GM12878 (cell line): Measurements from ENCODE around the gene RILPL2. TPM values are rescaled to one million over a fixed set of nuclear protein-coding genes. Genes with fewer than 3 reads are reported as not detected.
"Not testable (repeated sequence)": the region's sequence is repeated elsewhere in the genome, so short reads cannot be mapped to it uniquely, and the experiment has no call there.

ENCODE experiments used
- ATAC-seq: fragments of 200-7000 bp; cut with Tn5 transposase; 3 replicates; pipeline ENCODE4 v1.9.1; 2020; ENCODE audit warnings: mild to moderate bottlenecking, moderate library complexity
- BruUV-seq: library from RNA; stranded (reverse); fragments of 400-500 nt; replicated peaks from 2 replicates; lab custom pipeline; 2021; lab: Mats Ljungman, UMichigan
- CTCF ChIA-PET: fragments of 300-600 bp; sonication (Branson Sonifier 250); formaldehyde crosslinking; extraction: SDS; loops from one replicate; lab custom pipeline; 2021; ENCODE audit warnings: inconsistent platforms; lab: Yijun Ruan, JAX
- POLR2A ChIA-PET: fragments of 350-600 bp; formaldehyde crosslinking; extraction: SDS; loops from one replicate; lab custom pipeline; 2021; ENCODE audit warnings: inconsistent platforms; lab: Charles Lee
- RAD21 ChIA-PET: fragments of 300-600 bp; sonication (Branson Sonifier 250); formaldehyde crosslinking; loops from one replicate; lab custom pipeline; 2023; ENCODE audit warnings: antibody characterized with exemption; ENCODE audit not compliant: unreplicated experiment; lab: Charles Lee
- SMC1A ChIA-PET: fragments of 300-600 bp; sonication (Branson Sonifier 250); formaldehyde crosslinking; loops from one replicate; lab custom pipeline; 2023; ENCODE audit not compliant: unreplicated experiment, uncharacterized antibody; lab: Charles Lee
- DNase-seq: peaks from one replicate; pipeline ENCODE4 v3.0.0-alpha.2; 2011; ENCODE audit warnings: low read depth, low spot score
- FAIRE-seq: peaks from 3 replicates; lab custom pipeline; 2011; peaks lifted over from hg19 to GRCh38; lab: Jason Lieb, UNC
- H2AFZ ChIP-seq: 2 replicates; pipeline ENCODE4 v1.6.0; 2011; ENCODE audit warnings: low read depth, low read length, control low read depth; ENCODE audit not compliant: control insufficient read depth
- H3K27ac ChIP-seq: 2 replicates; pipeline ENCODE4 v1.5.1; 2011; ENCODE audit warnings: control low read depth; ENCODE audit not compliant: control insufficient read depth, insufficient read depth
- H3K27me3 ChIP-seq, 2 experiments: replicated peaks in 1 of 2; 2 replicates each; pipeline versions ENCODE4 v1.6.0 to v1.6.1; 2011; ENCODE audit warnings: low read length in 1 of 2; ENCODE audit not compliant: control insufficient read depth in 2 of 2, insufficient read depth in 2 of 2
- H3K36me3 ChIP-seq, 2 experiments: 2 replicates each; pipeline ENCODE4 v1.5.1; 2011; ENCODE audit warnings: low read length in 1 of 2; ENCODE audit not compliant: control insufficient read depth in 2 of 2, insufficient read depth in 2 of 2
- H3K4me1 ChIP-seq: 2 replicates; pipeline ENCODE4 v1.6.1; 2011; ENCODE audit warnings: mild to moderate bottlenecking, low read length, moderate library complexity, mixed read lengths; ENCODE audit not compliant: control insufficient read depth, insufficient read depth
- H3K4me2 ChIP-seq: 2 replicates; pipeline ENCODE4 v1.6.0; 2011; ENCODE audit warnings: control low read depth; ENCODE audit not compliant: control insufficient read depth, insufficient read depth
- H3K4me3 ChIP-seq: fragments of 200-600 bp; sonication (generic); 2 replicates; pipeline ENCODE4 v1.5.1; 2016
- H3K79me2 ChIP-seq: 2 replicates; pipeline ENCODE4 v1.6.0; 2011; ENCODE audit warnings: low read length; ENCODE audit not compliant: control insufficient read depth, insufficient read depth
- H3K9ac ChIP-seq: 2 replicates; pipeline ENCODE4 v1.8.0; 2011; ENCODE audit warnings: low read length, control low read depth, mixed read lengths; ENCODE audit not compliant: control insufficient read depth, insufficient read depth
- H3K9me3 ChIP-seq: replicated peaks from 3 replicates; pipeline ENCODE4 v1.5.1; 2011; ENCODE audit warnings: mild to moderate bottlenecking, low read length; ENCODE audit not compliant: control insufficient read depth, insufficient read depth
- H4K20me1 ChIP-seq: 2 replicates; pipeline ENCODE4 v1.6.0; 2011; ENCODE audit not compliant: control insufficient read depth, insufficient read depth
- CBX5 ChIP-seq: sonication (generic); IDR thresholded peaks from 2 replicates; pipeline ENCODE4 v1.6.1; 2016; ENCODE audit warnings: low read depth, moderate library complexity, mild to moderate bottlenecking, inconsistent platforms
- HDAC2 ChIP-seq: fragments of 200-600 bp; sonication (generic); IDR thresholded peaks from 2 replicates; pipeline ENCODE4 v1.6.1; 2017
- NRF1 ChIP-seq: conservative IDR thresholded peaks from 2 replicates; pipeline ENCODE4 v1.6.1; 2011; ENCODE audit warnings: mild to moderate bottlenecking, low read depth, low read length, improper control_type of control experiment
- POLR2AphosphoS5 ChIP-seq: IDR thresholded peaks from 2 replicates; pipeline ENCODE4 v1.6.1; 2011; ENCODE audit warnings: mild to moderate bottlenecking, low read length, inconsistent platforms
- SMC3 ChIP-seq: IDR thresholded peaks from 2 replicates; pipeline ENCODE4 v1.6.1; 2011; ENCODE audit warnings: low read length, improper control_type of control experiment, borderline replicate concordance
- TBL1XR1 ChIP-seq: IDR thresholded peaks from 2 replicates; pipeline ENCODE4 v1.6.1; 2012; ENCODE audit warnings: low read depth, low read length, improper control_type of control experiment
- WGBS: methylation state at CpG from one replicate; pipeline ENCODE4 v1.1.6; 2016; ENCODE audit warnings: low lambda C conversion rate; ENCODE audit not compliant: insufficient replicate concordance, insufficient coverage; ENCODE audit errors: missing lambda C conversion rate; 5-methylcytosine and 5-hydroxymethylcytosine counted together
- in situ Hi-C: fragments of 300-500 bp; cut with MboI; formaldehyde crosslinking; loops from 9 replicates; pipeline ENCODE4 v1.14.3; 2018; ENCODE audit warnings: mixed read lengths
- intact Hi-C: fragments of 100-400 bp; cut with micrococcal nuclease; formaldehyde crosslinking; loops from one replicate; pipeline ENCODE4 v1.14.2; 2022; ENCODE audit not compliant: unreplicated experiment
- polyA plus RNA-seq, 11 experiments: library from polyadenylated mRNA; depleted of rRNA in 4 of 11; unstranded in 6 of 11; stranded (reverse) in 5 of 11; fragments of >200 nt; fragmentation: Nextera tagmentation in 4 of 11; fragmentation: Illumina TruSeq in 1 of 11; extraction: Ambion mirVana in 4 of 11; extraction: Trizol in 1 of 11; gene quantifications; 1 replicate in 1 of 11; 2 replicates in 10 of 11; pipeline versions ENCODE4 v1.2.1 to v1.2.3, GENCODE V29; 2011 to 2016; ENCODE audit warnings: inconsistent platforms in 2 of 11, missing spikeins in 2 of 11, low read depth in 1 of 11
- total RNA-seq, 4 experiments: library from RNA; depleted of rRNA in 3 of 4; stranded (reverse); fragments of >200 nt in 3 of 4; fragmentation: Illumina TruSeq in 1 of 4; extraction: Trizol in 1 of 4; gene quantifications; 2 replicates each; pipeline versions ENCODE4 v1.2.1 to v1.2.3, GENCODE V29; 2013 to 2021
- TF ChIP-seq, protein P1 (sequence below): fragments of 450-650 bp; IDR thresholded peaks from 2 replicates; pipeline ENCODE4 v1.6.1; 2014; ENCODE audit warnings: mild to moderate bottlenecking
- TF ChIP-seq, protein P2 (sequence below): fragments of 450-650 bp; conservative IDR thresholded peaks from 2 replicates; pipeline ENCODE4 v1.6.1; 2017; ENCODE audit warnings: mild to moderate bottlenecking, moderate library complexity
- TF ChIP-seq, protein P3 (sequence below): IDR thresholded peaks from 2 replicates; pipeline ENCODE4 v1.6.1; 2011; ENCODE audit warnings: low read depth, mild to moderate bottlenecking, low read length, moderate library complexity, borderline replicate concordance; ENCODE audit errors: extremely low read depth

The RILPL2 gene
- total and polyA plus RNA-seq, 10 of the 15 experiments (the other 5 are each of a cell fraction or from before 2014, with no cell fraction given), result 3.5 to 38.5 (median 19.7) TPM

DNA sequence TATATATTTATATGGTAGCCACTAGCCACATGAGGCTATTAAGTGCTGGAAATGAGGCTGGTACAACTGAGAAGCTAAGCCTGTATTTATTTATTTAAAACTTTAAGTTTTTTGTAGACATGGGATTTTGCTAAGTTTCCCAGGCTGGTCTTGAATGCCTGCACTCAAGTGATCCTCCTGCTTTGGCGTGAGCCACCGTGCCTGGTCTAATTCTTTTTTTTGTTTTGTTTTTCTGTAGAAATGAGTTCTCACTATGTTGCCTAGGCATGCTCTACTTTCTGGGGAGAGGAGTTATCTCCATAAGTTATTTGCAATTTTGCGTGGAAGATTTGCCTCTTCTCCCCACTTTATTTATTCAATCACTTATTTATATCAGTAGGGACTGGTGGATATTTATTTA lies 16.7 kb upstream of the RILPL2 start:
- FAIRE-seq, result no peak
- BruUV-seq, result no TSS peak
- Histone ChIP-seq H2AFZ (no peak overlapping the region), H4K20me1 (no peaks in the 10 kb centered on the region), H3K9me3 (no peaks in the 10 kb centered on the region), H3K79me2 (peaks cover under 1% of the 10 kb centered on the region; the same call in 1 of the 2 replicates), H3K27me3 (no peaks in the 10 kb centered on the region), H3K4me3 (no peak overlapping the region), H3K4me2 (no peak overlapping the region), H3K9ac (no peak overlapping the region), H3K36me3 (no peaks in the 10 kb centered on the region), H3K4me1 (no peaks in the 10 kb centered on the region), H3K27ac (no peak overlapping the region)
- TF ChIP-seq HDAC2 (no peak), TBL1XR1 (no peak), SMC3 (no peak), CBX5 (no peak), NRF1 (no peak), POLR2AphosphoS5 (no peak)
- TF ChIP-seq, protein P1, sequence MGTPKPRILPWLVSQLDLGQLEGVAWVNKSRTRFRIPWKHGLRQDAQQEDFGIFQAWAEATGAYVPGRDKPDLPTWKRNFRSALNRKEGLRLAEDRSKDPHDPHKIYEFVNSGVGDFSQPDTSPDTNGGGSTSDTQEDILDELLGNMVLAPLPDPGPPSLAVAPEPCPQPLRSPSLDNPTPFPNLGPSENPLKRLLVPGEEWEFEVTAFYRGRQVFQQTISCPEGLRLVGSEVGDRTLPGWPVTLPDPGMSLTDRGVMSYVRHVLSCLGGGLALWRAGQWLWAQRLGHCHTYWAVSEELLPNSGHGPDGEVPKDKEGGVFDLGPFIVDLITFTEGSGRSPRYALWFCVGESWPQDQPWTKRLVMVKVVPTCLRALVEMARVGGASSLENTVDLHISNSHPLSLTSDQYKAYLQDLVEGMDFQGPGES, result no peak
- TF ChIP-seq, protein P2, sequence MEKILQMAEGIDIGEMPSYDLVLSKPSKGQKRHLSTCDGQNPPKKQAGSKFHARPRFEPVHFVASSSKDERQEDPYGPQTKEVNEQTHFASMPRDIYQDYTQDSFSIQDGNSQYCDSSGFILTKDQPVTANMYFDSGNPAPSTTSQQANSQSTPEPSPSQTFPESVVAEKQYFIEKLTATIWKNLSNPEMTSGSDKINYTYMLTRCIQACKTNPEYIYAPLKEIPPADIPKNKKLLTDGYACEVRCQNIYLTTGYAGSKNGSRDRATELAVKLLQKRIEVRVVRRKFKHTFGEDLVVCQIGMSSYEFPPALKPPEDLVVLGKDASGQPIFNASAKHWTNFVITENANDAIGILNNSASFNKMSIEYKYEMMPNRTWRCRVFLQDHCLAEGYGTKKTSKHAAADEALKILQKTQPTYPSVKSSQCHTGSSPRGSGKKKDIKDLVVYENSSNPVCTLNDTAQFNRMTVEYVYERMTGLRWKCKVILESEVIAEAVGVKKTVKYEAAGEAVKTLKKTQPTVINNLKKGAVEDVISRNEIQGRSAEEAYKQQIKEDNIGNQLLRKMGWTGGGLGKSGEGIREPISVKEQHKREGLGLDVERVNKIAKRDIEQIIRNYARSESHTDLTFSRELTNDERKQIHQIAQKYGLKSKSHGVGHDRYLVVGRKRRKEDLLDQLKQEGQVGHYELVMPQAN, result no peak
- TF ChIP-seq, protein P3, sequence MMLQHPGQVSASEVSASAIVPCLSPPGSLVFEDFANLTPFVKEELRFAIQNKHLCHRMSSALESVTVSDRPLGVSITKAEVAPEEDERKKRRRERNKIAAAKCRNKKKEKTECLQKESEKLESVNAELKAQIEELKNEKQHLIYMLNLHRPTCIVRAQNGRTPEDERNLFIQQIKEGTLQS, result no peak
- DNase-seq, result no peak
- POLR2A ChIA-PET, result no interaction called here
- CTCF ChIA-PET, result no interaction called here
- intact Hi-C loops (no loop called here), in situ Hi-C loops (no loop called here)
- WGBS, result 84% methylated on average over 3 of the region's 3 CpGs
- ATAC-seq, result no peak
- RAD21 ChIA-PET, result interaction anchor here (0.6 kb wide), 1 partner anchor 150 kb away, joined by 4 read pairs; no protein-coding TSS in a partner anchor
- SMC1A ChIA-PET, result no interaction called here

DNA sequence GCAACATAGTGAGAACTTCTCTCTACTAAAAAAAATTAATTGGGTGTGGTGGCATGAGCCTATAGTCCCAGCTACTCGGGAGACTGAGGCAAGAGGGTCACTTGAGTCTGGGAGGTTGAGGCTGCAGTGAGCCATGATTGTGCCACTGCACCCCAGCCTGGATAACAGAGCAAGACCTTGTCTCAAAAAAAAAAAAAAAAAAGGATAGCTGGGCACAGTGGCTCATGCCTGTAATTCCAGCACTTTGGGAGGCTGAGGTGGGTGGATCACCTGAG lies 15.7 kb upstream of the RILPL2 start:
- POLR2A ChIA-PET, result interaction anchor here (0.5 to 2.0 kb wide), 8 partner anchors 9 to 85 kb away, joined by 3 to 9 read pairs (median 4); no protein-coding TSS in a partner anchor
- FAIRE-seq, in situ Hi-C loops, H3K27me3 ChIP-seq, H3K9ac ChIP-seq, DNase-seq, H3K4me3 ChIP-seq, BruUV-seq, H3K27ac ChIP-seq, H4K20me1 ChIP-seq, ATAC-seq, intact Hi-C loops, H3K9me3 ChIP-seq, H3K4me1 ChIP-seq, H3K79me2 ChIP-seq, H3K36me3 ChIP-seq, H2AFZ ChIP-seq, H3K4me2 ChIP-seq: not testable (repeated sequence)
- 0% methylated on average over 1 of the region's 1 CpG for WGBS
- SMC1A ChIA-PET, result interaction anchor here (0.9 to 1.4 kb wide), 3 partner anchors 11 to 68 kb away, joined by 3 to 4 read pairs (median 3); partner anchors contain the start of gene KMT5A
- CTCF ChIA-PET, result interaction anchor here (0.6 kb wide), 1 partner anchor 112 kb away, joined by 4 read pairs; no protein-coding TSS in a partner anchor
- RAD21 ChIA-PET, result interaction anchor here (0.6 to 1.2 kb wide), 4 partner anchors 11 to 25 kb away, joined by 3 to 4 read pairs (median 3); no protein-coding TSS in a partner anchor
